ENCODE data around the gene CCDC136. TPM values are rescaled to one million over a fixed set of nuclear protein-coding genes. Genes with fewer than 3 reads are reported as not detected.

CCDC136 gene
- total RNA-seq, 1 donor from 2014 or later, result 3.0 TPM

GRCh38 chr7:128871050-128871449, 79.3 kb downstream of the CCDC136 start:
- Histone ChIP-seq H3K4me3 (no peak overlapping the region), H3K27me3 (ENCODE audit: low read depth) (peaks cover 11% of the 10 kb centered on the region), H3K36me3 (peaks cover 3% of the 10 kb centered on the region), H3K4me1 (peaks cover 23% of the 10 kb centered on the region), H3K9me3 (no peaks in the 10 kb centered on the region), H3K27ac (no peak overlapping the region)
- intact Hi-C loops (cut with DNase I), result no loop called here
- no peak for TF ChIP-seq CTCF (IDR thresholded peaks at IDR 0.05)
- ATAC-seq (no peak), DNase-seq (no peak)

Other genes starting within 250 kb of the CCDC136 start
- 3.4 TPM for gene GARIN1A, start 119.7 kb upstream of the CCDC136 start, total RNA-seq
- gene CALU, start 52.6 kb upstream of the CCDC136 start, total RNA-seq, result 84.6 TPM
- gene OPN1SW, start 16.2 kb upstream of the CCDC136 start, total RNA-seq, result not detected
- gene FLNC, start 38.4 kb downstream of the CCDC136 start, total RNA-seq, result 11.7 TPM
- gene ATP6V1F, start 70.9 kb downstream of the CCDC136 start, total RNA-seq, result 208 TPM
- gene KCP, start 118.7 kb downstream of the CCDC136 start, total RNA-seq, result 1.3 TPM
- gene IRF5, start 146.0 kb downstream of the CCDC136 start, total RNA-seq, result 46.0 TPM